Stimulated activated CD4-positive, alpha-beta T cell treated with anti-CD3 and anti-CD28 coated beads, Interleukin-1b, Interleukin-23, amount 100 ng/mL, for 4 hours (primary cell): ENCODE measurements around the gene TMEM236.

Experiments
- DNase-seq, 2 donors: peaks; one replicate each; pipeline ENCODE4 v3.0.0-alpha.2; 2020; ENCODE audit warnings: low read depth in 2 of 2

TMEM236 gene

GRCh38 chr10:17820943-17821342 is 68.9 kb downstream of the TMEM236 start:
- no peak for DNase-seq

GRCh38 chr10:17821893-17822292 is 69.9 kb downstream of the TMEM236 start:
- DNase-seq = no peak

GRCh38 chr10:17831341-17831740 is 79.3 kb downstream of the TMEM236 start:
- DNase-seq = no peak

GRCh38 chr10:17831896-17832295 is 79.9 kb downstream of the TMEM236 start:
- no peak for DNase-seq

GRCh38 chr10:17833656-17834055 is 81.7 kb downstream of the TMEM236 start:
- no peak for DNase-seq

- DNase-seq = no peak
Observed at GRCh38 chr10:17835688-17836087, 83.7 kb downstream of the TMEM236 start.

GRCh38 chr10:17836942-17837341 is 84.9 kb downstream of the TMEM236 start:
- no peak for DNase-seq

- DNase-seq = no peak
Observed at GRCh38 chr10:17838080-17838648, 86.2 kb downstream of the TMEM236 start.

- DNase-seq = no peak
Observed at GRCh38 chr10:17841050-17841449, 89.0 kb downstream of the TMEM236 start.

- DNase-seq = no peak
Observed at GRCh38 chr10:17842641-17843040, 90.6 kb downstream of the TMEM236 start.

- DNase-seq = no peak
Observed at GRCh38 chr10:17847585-17848296, 95.7 kb downstream of the TMEM236 start.

GRCh38 chr10:17848646-17849045 is 96.6 kb downstream of the TMEM236 start:
- no peak for DNase-seq
